Psoas muscle (tissue), 8 donors: ENCODE results near the gene RUVBL2. TPM values are rescaled to one million over a fixed set of nuclear protein-coding genes. Genes with fewer than 3 reads are reported as not detected.

ENCODE experiments used
- ATAC-seq, 4 donors: fragments of 200-7000 bp; cut with Tn5 transposase; one replicate each; pipeline ENCODE4 v1.9.1; 2020; ENCODE audit warnings: moderate library complexity in 3 of 4, mild to moderate bottlenecking in 2 of 4
- DNase-seq, 2 donors: peaks; one replicate each; pipeline ENCODE4 v3.0.0-alpha.2; 2020
- H3K27ac ChIP-seq: fragments of 200-600 bp; one replicate; pipeline ENCODE4 v1.8.0; 2022
- H3K27me3 ChIP-seq, 3 donors: fragments of 200-600 bp in 1 of 3; one replicate each; pipeline versions ENCODE4 v1.6.1 to v1.8.0; 2013 to 2022; ENCODE audit warnings: low read length in 2 of 3, mild to moderate bottlenecking in 2 of 3, moderate library complexity in 1 of 3; ENCODE audit not compliant: insufficient read depth in 3 of 3
- H3K36me3 ChIP-seq, 2 donors: fragments of 200-600 bp in 1 of 2; one replicate each; pipeline versions ENCODE4 v1.6.1 to v1.8.0; 2013 to 2022; ENCODE audit warnings: low read depth in 1 of 2, mild to moderate bottlenecking in 1 of 2, moderate library complexity in 1 of 2; ENCODE audit not compliant: insufficient read depth in 1 of 2
- H3K4me1 ChIP-seq: fragments of 200-600 bp; one replicate; pipeline ENCODE4 v1.8.0; 2022
- H3K4me3 ChIP-seq: fragments of 200-600 bp; one replicate; pipeline ENCODE4 v1.8.0; 2022; ENCODE audit warnings: mild to moderate bottlenecking
- H3K9me3 ChIP-seq: fragments of 200-600 bp; one replicate; pipeline ENCODE4 v1.8.0; 2022
- WGBS, 3 donors: extraction: QIAGEN DNeasy Blood & Tissue Kit; methylation state at CpG; one replicate each; pipeline versions ENCODE4 v1.1.6 to v1.1.7; 2013; 5-methylcytosine and 5-hydroxymethylcytosine counted together
- intact Hi-C, 2 donors: fragments of 100-400 bp; cut with DNase I; formaldehyde crosslinking; loops; one replicate each; pipeline versions ENCODE4 v1.11.0 to v1.14.2; 2022
- polyA plus RNA-seq, 3 donors: library from polyadenylated mRNA; stranded (reverse); fragments of 200-250 nt; gene quantifications; one replicate each; pipeline ENCODE4 v1.2.3, GENCODE V29; 2013
- total RNA-seq, 4 donors: library from RNA; stranded (reverse); fragmentation: NEBNext Ultra II Directional in 2 of 4; extraction: Animal tissue kit (Norgen Biotek cat#: 25700) in 2 of 4; gene quantifications; one replicate each; pipeline versions ENCODE4 v1.2.1 to v1.2.4, GENCODE V29; 2021 to 2023
- TF ChIP-seq, protein P1 (sequence below): fragments of 200-600 bp; IDR thresholded peaks from one replicate; pipeline ENCODE4 v1.8.0; 2022; ENCODE audit warnings: antibody characterized with exemption
- donor health status: healthy with polysubstance abuse.
- donor health status: DM: no; HTN: no; CAD: no; lungs with moderate emphysema.
- donor health status: Bipolar disorder and iron deficiency.
- donor health status: healthy.
- donor health status: DM: yes; HTN: yes; CAD: no.
- donor health status: DM: no; HTN: no; CAD: no.
- donor health status: DM: no; HTN: no; CAD: no.
- donor health status: DM: yes; HTN: yes; CAD: no.

Gene RUVBL2
- total and polyA plus RNA-seq, 7 donors: 61.1 to 87.4 (median 76.5) TPM

DNA sequence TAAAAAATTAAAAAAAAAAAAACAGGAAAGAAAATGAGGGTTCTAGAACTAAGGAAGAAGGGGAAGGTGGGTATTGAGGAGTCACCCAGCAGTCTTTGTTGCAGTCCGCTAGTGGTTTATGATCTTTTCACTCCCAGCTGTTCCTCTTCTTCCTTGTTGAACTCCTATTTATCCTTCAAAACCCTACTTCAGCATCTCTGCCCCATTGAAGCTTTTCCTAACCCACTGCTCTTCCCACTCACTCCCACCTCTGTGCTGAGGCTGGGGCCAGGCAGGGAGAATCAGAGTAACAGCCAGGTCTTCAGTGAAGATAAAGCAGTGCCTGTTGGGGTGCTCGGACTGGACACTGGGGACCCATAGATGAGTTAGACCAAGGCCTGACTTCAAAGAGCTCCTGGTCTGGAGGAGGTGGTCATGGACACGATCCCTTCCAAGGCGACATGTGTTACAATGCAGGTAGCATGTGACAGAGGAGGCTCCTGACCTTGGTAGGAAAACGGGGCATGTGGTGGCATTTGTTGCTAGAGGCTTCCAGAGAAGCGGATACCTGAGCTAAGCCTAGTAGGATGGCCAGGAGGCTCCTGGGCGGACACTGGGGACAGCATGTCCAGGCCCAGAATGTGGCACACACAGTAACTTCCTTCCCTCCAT, 11.4 kb downstream of the RUVBL2 start:
- Histone ChIP-seq H3K36me3 (peaks cover 7 to 89% of the 10 kb centered on the region in 2 donors), H3K27ac (no peak overlapping the region), H3K4me1 (no peaks in the 10 kb centered on the region), H3K4me3 (no peak overlapping the region), H3K27me3 (no peaks in the 10 kb centered on the region), H3K9me3 (no peaks in the 10 kb centered on the region)
- intact Hi-C loops: no loop called here
- 87 to 93% (median 92%) methylated on average over 7 of the region's 7 CpGs for WGBS, 3 donors
- no peak for DNase-seq
- ATAC-seq: no peak
- TF ChIP-seq, protein P1, sequence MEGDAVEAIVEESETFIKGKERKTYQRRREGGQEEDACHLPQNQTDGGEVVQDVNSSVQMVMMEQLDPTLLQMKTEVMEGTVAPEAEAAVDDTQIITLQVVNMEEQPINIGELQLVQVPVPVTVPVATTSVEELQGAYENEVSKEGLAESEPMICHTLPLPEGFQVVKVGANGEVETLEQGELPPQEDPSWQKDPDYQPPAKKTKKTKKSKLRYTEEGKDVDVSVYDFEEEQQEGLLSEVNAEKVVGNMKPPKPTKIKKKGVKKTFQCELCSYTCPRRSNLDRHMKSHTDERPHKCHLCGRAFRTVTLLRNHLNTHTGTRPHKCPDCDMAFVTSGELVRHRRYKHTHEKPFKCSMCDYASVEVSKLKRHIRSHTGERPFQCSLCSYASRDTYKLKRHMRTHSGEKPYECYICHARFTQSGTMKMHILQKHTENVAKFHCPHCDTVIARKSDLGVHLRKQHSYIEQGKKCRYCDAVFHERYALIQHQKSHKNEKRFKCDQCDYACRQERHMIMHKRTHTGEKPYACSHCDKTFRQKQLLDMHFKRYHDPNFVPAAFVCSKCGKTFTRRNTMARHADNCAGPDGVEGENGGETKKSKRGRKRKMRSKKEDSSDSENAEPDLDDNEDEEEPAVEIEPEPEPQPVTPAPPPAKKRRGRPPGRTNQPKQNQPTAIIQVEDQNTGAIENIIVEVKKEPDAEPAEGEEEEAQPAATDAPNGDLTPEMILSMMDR: no peak

DNA sequence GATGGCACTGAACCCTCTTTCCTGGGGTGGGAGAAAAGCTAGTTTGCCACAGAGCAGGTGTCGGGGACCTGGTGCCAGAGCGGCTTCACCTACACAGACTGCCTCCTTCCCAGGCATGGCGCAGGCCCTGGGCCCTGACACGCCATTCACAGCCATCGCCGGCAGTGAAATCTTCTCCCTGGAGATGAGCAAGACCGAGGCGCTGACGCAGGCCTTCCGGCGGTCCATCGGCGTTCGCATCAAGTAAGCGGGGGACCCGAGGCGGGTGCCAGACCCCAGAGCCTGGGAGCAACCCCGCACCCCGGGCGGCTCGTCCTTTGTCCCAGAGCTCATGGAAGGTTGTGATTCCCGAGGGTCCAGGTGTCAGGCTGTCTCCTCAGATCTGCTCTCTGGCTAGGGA, 13.2 kb downstream of the RUVBL2 start:
- TF ChIP-seq, protein P1: no peak
- intact Hi-C loops: no loop called here
- Histone ChIP-seq H3K27me3 (no peaks in the 10 kb centered on the region), H3K27ac (no peak overlapping the region), H3K9me3 (no peaks in the 10 kb centered on the region), H3K36me3 (peaks cover 10 to 99% of the 10 kb centered on the region in 2 donors), H3K4me3 (no peak overlapping the region), H3K4me1 (no peaks in the 10 kb centered on the region)
- WGBS, 3 donors: 95 to 98% (median 97%) methylated on average over 22 of the region's 22 CpGs
- ATAC-seq: no peak
- no peak for DNase-seq

DNA sequence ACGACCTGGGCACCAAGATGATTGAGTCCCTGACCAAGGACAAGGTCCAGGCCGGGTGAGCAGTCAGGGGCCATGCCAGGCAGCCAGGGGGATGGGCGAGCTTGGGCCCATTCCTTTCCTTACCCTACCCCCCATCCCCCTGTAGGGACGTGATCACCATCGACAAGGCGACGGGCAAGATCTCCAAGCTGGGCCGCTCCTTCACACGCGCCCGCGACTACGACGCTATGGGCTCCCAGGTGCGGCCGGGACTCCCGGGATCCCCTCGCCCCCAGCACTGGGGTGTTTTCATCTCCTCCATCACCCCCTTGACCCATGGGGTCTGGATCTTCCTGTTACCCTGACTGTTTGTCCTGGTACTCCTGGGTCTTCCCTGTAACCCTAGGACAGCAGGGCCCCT, 16.1 kb downstream of the RUVBL2 start:
- H3K9me3 ChIP-seq: no peaks in the 10 kb centered on the region
- TF ChIP-seq, protein P1: no peak
- WGBS, 3 donors: 93 to 96% (median 94%) methylated on average over 18 of the region's 18 CpGs
- H3K27ac ChIP-seq: no peak overlapping the region
- no peaks in the 10 kb centered on the region for H3K27me3 ChIP-seq
- ATAC-seq (no peak), DNase-seq (no peak)
- H3K4me1 ChIP-seq: no peaks in the 10 kb centered on the region
- peaks cover 16 to 91% of the 10 kb centered on the region in 2 donors for H3K36me3 ChIP-seq
- intact Hi-C loops: loop anchor here in 1 of 2 donors (5.0 kb wide), 1 partner anchor 47 kb away; the partner anchor contains the start of gene CGB7
- no peak overlapping the region for H3K4me3 ChIP-seq

- Histone ChIP-seq H3K4me1 (no peaks in the 10 kb centered on the region), H3K9me3 (no peaks in the 10 kb centered on the region), H3K36me3 (peaks cover 16 to 91% of the 10 kb centered on the region in 2 donors), H3K4me3 (no peak overlapping the region), H3K27ac (no peak overlapping the region), H3K27me3 (no peaks in the 10 kb centered on the region)
- no peak for DNase-seq
- WGBS, 3 donors: 84 to 95% (median 89%) methylated on average over 18 of the region's 18 CpGs
- TF ChIP-seq, protein P1: no peak
- intact Hi-C loops: loop anchor here in 1 of 2 donors (5.0 kb wide), 1 partner anchor 47 kb away; the partner anchor contains the start of gene CGB7
- no peak for ATAC-seq
These were observed 16.8 kb downstream of the RUVBL2 start for GRCh38 chr19:49010453-49010852.

- Histone ChIP-seq H3K36me3 (peaks cover 17 to 91% of the 10 kb centered on the region in 2 donors), H3K4me1 (no peaks in the 10 kb centered on the region), H3K27me3 (no peaks in the 10 kb centered on the region), H3K9me3 (no peaks in the 10 kb centered on the region), H3K27ac (no peak overlapping the region), H3K4me3 (no peak overlapping the region)
- WGBS, 3 donors: 87 to 93% (median 87%) methylated on average over 17 of the region's 17 CpGs
- TF ChIP-seq, protein P1: no peak
- intact Hi-C loops: loop anchor here in 1 of 2 donors (5.0 kb wide), 1 partner anchor 46 kb away; the partner anchor contains the start of gene CGB7
- no peak for ATAC-seq
- DNase-seq: no peak
These were observed 17.5 kb downstream of the RUVBL2 start for GRCh38 chr19:49011194-49011593.
